Endothelial cell of umbilical vein (primary cell): ENCODE results near the gene PASK. TPM values are rescaled to one million over a fixed set of nuclear protein-coding genes. Genes with fewer than 3 reads are reported as not detected.

Experiments used
- BruUV-seq: library from RNA; stranded (reverse); fragments of 400-500 nt; replicated peaks from 2 replicates; lab custom pipeline; 2021; lab: Mats Ljungman, UMichigan
- CTCF ChIA-PET: fragments of 300-600, 350-600 bp; sonication (Branson Sonifier 250); formaldehyde crosslinking; loops from one replicate; lab custom pipeline; 2021; ENCODE audit warnings: antibody characterized with exemption, inconsistent platforms; lab: Charles Lee
- POLR2A ChIA-PET: fragments of 300-600, 350-600 bp; sonication (Branson Sonifier 250); formaldehyde crosslinking; loops from one replicate; lab custom pipeline; 2021; ENCODE audit warnings: antibody characterized with exemption, inconsistent platforms; lab: Charles Lee
- DNase-seq: peaks from one replicate; pipeline ENCODE4 v3.0.0-alpha.2; 2011; ENCODE audit warnings: low read depth, low spot score
- FAIRE-seq: peaks from 2 replicates; lab custom pipeline; 2011; peaks lifted over from hg19 to GRCh38; lab: Jason Lieb, UNC
- H2AFZ ChIP-seq: 2 replicates; pipeline ENCODE4 v1.6.0; 2012; ENCODE audit warnings: low read depth, low read length, control low read depth, inconsistent platforms
- H3K27ac ChIP-seq: 2 replicates; pipeline ENCODE4 v1.5.1; 2011; ENCODE audit warnings: low read depth, mild to moderate bottlenecking, control low read depth, low read length, moderate library complexity; ENCODE audit not compliant: insufficient read depth
- H3K27me3 ChIP-seq, 2 experiments: 2 replicates each; pipeline versions ENCODE4 v1.6.0 to v1.6.1; 2011; ENCODE audit warnings: low read length in 2 of 2, mixed read lengths in 1 of 2; ENCODE audit not compliant: control insufficient read depth in 2 of 2, insufficient read depth in 2 of 2
- H3K36me3 ChIP-seq, 2 experiments: 2 replicates in 1 of 2; 3 replicates in 1 of 2; pipeline ENCODE4 v1.5.1; 2011; ENCODE audit warnings: low read length in 2 of 2, mild to moderate bottlenecking in 1 of 2, moderate library complexity in 1 of 2; ENCODE audit not compliant: control insufficient read depth in 2 of 2, insufficient read depth in 2 of 2; ENCODE audit errors: extremely low read depth in 1 of 2
- H3K4me1 ChIP-seq: 3 replicates; pipeline ENCODE4 v1.5.1; 2011; ENCODE audit warnings: mild to moderate bottlenecking, low read length; ENCODE audit not compliant: control insufficient read depth, insufficient read depth; ENCODE audit errors: extremely low read depth
- H3K4me2 ChIP-seq: 2 replicates; pipeline ENCODE4 v1.6.1; 2011; ENCODE audit warnings: low read length, control low read depth, mixed read lengths; ENCODE audit not compliant: insufficient read depth
- H3K4me3 ChIP-seq, 3 experiments: fragments of 200-600 bp in 1 of 3; sonication (generic), shearing (Covaris generic) in 1 of 3; replicated peaks in 1 of 3; 2 replicates each; pipeline ENCODE4 v1.5.1; 2011 to 2016; ENCODE audit warnings: control low read depth in 3 of 3, low read length in 3 of 3, mild to moderate bottlenecking in 2 of 3, inconsistent platforms in 1 of 3, low read depth in 1 of 3, moderate library complexity in 1 of 3; ENCODE audit not compliant: insufficient read depth in 1 of 3
- H3K79me2 ChIP-seq: 2 replicates; pipeline ENCODE4 v1.6.0; 2012; ENCODE audit warnings: low read length, inconsistent platforms; ENCODE audit not compliant: control insufficient read depth, insufficient read depth
- H3K9ac ChIP-seq: replicated peaks from 2 replicates; pipeline ENCODE3; 2011; ENCODE audit warnings: low read length, control low read depth; ENCODE audit not compliant: insufficient read depth; ENCODE audit errors: extremely low read depth
- H3K9me1 ChIP-seq: replicated peaks from 3 replicates; pipeline ENCODE4 v1.6.0; 2011; ENCODE audit warnings: mild to moderate bottlenecking, low read length; ENCODE audit not compliant: control insufficient read depth, insufficient read depth; ENCODE audit errors: extremely low read depth
- H3K9me3 ChIP-seq: replicated peaks from 2 replicates; pipeline ENCODE4 v1.5.1; 2012; ENCODE audit warnings: low read length, inconsistent platforms; ENCODE audit not compliant: control insufficient read depth, insufficient read depth
- H4K20me1 ChIP-seq: replicated peaks from 2 replicates; pipeline ENCODE3; 2011; ENCODE audit warnings: mild to moderate bottlenecking, low read length; ENCODE audit not compliant: control insufficient read depth, insufficient read depth; ENCODE audit errors: extremely low read depth
- EZH2 ChIP-seq: IDR thresholded peaks from 2 replicates; pipeline ENCODE4 v1.6.1; 2012; ENCODE audit warnings: borderline replicate concordance, low read depth, mild to moderate bottlenecking, moderate library complexity, low read length, inconsistent platforms; ENCODE audit not compliant: severe bottlenecking
- FOS ChIP-seq: IDR thresholded peaks from 2 replicates; pipeline ENCODE4 v1.6.1; 2011; ENCODE audit warnings: mild to moderate bottlenecking, low read length, moderate library complexity, borderline replicate concordance; ENCODE audit not compliant: insufficient read depth
- GATA2 ChIP-seq: IDR thresholded peaks from 2 replicates; pipeline ENCODE4 v1.7.0; 2011; ENCODE audit warnings: low read depth, mild to moderate bottlenecking, moderate library complexity, mixed read lengths, low read length; ENCODE audit not compliant: insufficient read length, insufficient read depth
- JUN ChIP-seq: IDR thresholded peaks from 2 replicates; pipeline ENCODE4 v1.6.1; 2011; ENCODE audit warnings: borderline replicate concordance, low read depth; ENCODE audit not compliant: insufficient read length, insufficient read depth
- MYC ChIP-seq: IDR thresholded peaks from one replicate; pipeline ENCODE4 v1.6.1; 2011; ENCODE audit warnings: mild to moderate bottlenecking, low read depth, low read length
- POLR2A ChIP-seq: IDR thresholded peaks from 2 replicates; pipeline ENCODE4 v1.6.1; 2012; ENCODE audit warnings: low read depth, mild to moderate bottlenecking, control low read depth, low read length
- POLR2AphosphoS5 ChIP-seq: IDR thresholded peaks from 2 replicates; pipeline ENCODE4 v1.6.1; 2012; ENCODE audit warnings: low read depth, mild to moderate bottlenecking, control low read depth, low read length, moderate library complexity; ENCODE audit not compliant: insufficient read depth
- dilution Hi-C: fragments of 300-500 bp; cut with MboI; formaldehyde crosslinking; loops from one replicate; pipeline ENCODE4 v1.15.0; 2019; ENCODE audit warnings: low sequenced_read_pairs; ENCODE audit not compliant: extremely low pct_ligation_motif_present
- intact Hi-C: fragments of 100-400 bp; cut with micrococcal nuclease; formaldehyde crosslinking; loops from one replicate; pipeline ENCODE4 v1.10.0; 2022
- polyA plus RNA-seq, 4 experiments: library from polyadenylated mRNA; depleted of rRNA in 3 of 4; stranded (reverse) in 3 of 4; unstranded in 1 of 4; fragments of >200 nt; gene quantifications; 2 replicates each; pipeline versions ENCODE4 v1.2.1 to v1.2.3, GENCODE V29; 2011 to 2012; ENCODE audit warnings: missing spikeins in 1 of 4
- total RNA-seq: library from RNA; stranded (reverse); gene quantifications from 2 replicates; pipeline ENCODE4 v1.2.3, GENCODE V29; 2021
- TF ChIP-seq, protein P1 (sequence below): IDR thresholded peaks from 2 replicates; pipeline ENCODE4 v1.6.1; 2011; ENCODE audit not compliant: insufficient read depth, insufficient read length
- TF ChIP-seq, protein P2 (sequence below), 2 donors: IDR thresholded peaks; 1 replicate in 1 of 2; 2 replicates in 1 of 2; pipeline ENCODE4 v1.5.1; 2011; ENCODE audit warnings: low read length in 2 of 2, mild to moderate bottlenecking in 2 of 2, moderate library complexity in 2 of 2, control low read depth in 1 of 2, inconsistent platforms in 1 of 2, low read depth in 1 of 2; ENCODE audit not compliant: insufficient read depth in 1 of 2; ENCODE audit errors: extremely low read depth in 1 of 2

The PASK gene
- total and polyA plus RNA-seq, 2 donors (not counting 3 experiments of a cell fraction or from before 2014, with no cell fraction given): 5.7 to 17.3 TPM

DNA sequence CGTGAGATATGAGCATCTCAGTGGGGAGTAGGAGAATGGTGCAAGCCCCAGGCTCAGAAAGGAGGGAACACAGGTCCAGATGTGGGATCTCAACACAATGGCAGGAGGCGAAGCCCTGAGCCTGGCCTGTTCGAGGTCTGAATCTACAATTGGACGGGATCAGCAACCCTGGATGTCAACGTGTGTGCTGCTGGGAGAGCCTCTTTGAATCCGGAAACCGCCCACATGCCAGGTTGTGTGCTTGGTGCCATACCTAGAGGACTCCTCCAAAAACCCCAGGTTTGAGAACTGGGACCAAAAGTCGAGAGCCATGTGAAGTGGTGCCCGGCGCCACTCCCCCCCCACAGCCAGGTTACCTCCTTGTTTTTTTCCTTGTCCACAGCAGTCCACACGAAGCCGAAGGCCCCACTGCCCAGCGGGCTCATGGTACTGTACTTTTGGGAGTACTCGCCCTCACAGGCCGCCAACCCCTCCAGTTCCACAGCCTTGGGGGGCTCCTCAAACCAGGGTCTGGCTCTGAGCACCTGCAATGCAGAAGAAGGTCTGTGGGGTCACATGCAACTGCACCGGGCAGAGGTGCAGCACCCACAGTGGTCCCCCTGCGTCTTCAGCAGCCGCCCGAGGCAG is 26.8 kb downstream of the PASK start:
- BruUV-seq: no TSS peak
- Histone ChIP-seq H3K9me1 (no peaks in the 10 kb centered on the region), H3K4me1 (no peaks in the 10 kb centered on the region), H3K27me3 (no peaks in the 10 kb centered on the region), H3K36me3 (peaks cover 0 to 2% of the 10 kb centered on the region in 2 experiments), H3K79me2 (no peaks in the 10 kb centered on the region), H3K9me3 (no peaks in the 10 kb centered on the region), H4K20me1 (no peaks in the 10 kb centered on the region), H3K4me3 (no peak overlapping the region), H3K27ac (no peak overlapping the region), H2AFZ (no peak overlapping the region), H3K9ac (no peak overlapping the region), H3K4me2 (no peak overlapping the region)
- POLR2A ChIA-PET: no interaction called here
- DNase-seq (no peak), FAIRE-seq (no peak)
- intact Hi-C loops: no loop called here
- CTCF ChIA-PET: interaction anchor here (1.1 kb wide), 1 partner anchor 12 kb away, joined by 3 read pairs; no protein-coding TSS in a partner anchor
- TF ChIP-seq GATA2: no peak
- TF ChIP-seq POLR2A: no peak
- no peak for TF ChIP-seq JUN
- TF ChIP-seq, protein P1, sequence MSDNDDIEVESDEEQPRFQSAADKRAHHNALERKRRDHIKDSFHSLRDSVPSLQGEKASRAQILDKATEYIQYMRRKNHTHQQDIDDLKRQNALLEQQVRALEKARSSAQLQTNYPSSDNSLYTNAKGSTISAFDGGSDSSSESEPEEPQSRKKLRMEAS: no peak
- TF ChIP-seq EZH2: no peak
- TF ChIP-seq POLR2AphosphoS5: no peak
- TF ChIP-seq, protein P2, sequence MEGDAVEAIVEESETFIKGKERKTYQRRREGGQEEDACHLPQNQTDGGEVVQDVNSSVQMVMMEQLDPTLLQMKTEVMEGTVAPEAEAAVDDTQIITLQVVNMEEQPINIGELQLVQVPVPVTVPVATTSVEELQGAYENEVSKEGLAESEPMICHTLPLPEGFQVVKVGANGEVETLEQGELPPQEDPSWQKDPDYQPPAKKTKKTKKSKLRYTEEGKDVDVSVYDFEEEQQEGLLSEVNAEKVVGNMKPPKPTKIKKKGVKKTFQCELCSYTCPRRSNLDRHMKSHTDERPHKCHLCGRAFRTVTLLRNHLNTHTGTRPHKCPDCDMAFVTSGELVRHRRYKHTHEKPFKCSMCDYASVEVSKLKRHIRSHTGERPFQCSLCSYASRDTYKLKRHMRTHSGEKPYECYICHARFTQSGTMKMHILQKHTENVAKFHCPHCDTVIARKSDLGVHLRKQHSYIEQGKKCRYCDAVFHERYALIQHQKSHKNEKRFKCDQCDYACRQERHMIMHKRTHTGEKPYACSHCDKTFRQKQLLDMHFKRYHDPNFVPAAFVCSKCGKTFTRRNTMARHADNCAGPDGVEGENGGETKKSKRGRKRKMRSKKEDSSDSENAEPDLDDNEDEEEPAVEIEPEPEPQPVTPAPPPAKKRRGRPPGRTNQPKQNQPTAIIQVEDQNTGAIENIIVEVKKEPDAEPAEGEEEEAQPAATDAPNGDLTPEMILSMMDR (IDR thresholded peaks at IDR 0.05; ENCODE audit: extremely low read depth in 1 of 2, insufficient read depth in 1 of 2, low read depth in 1 of 2, low read length in 2 of 2): no peak
- no peak for TF ChIP-seq FOS
- TF ChIP-seq MYC: no peak
- dilution Hi-C loops: no loop called here
